ENCODE measurements around the gene FXYD7.

- TF ChIP-seq CTCF (IDR thresholded peaks at IDR 0.05; ENCODE audit: poor library complexity) (no peak), EZH2 (IDR thresholded peaks at IDR 0.05; ENCODE audit: borderline replicate concordance) (no peak)
These were observed 12.0 kb upstream of the FXYD7 start for GRCh38 chr19:35130761-35131720.
